Neutrophil (primary cell): ENCODE measurements around the gene UNC50.

Experiments used
- H3K27ac ChIP-seq: fragments of 200-600 bp; sonication (generic); 2 replicates; pipeline ENCODE4 v1.5.1; 2016; ENCODE audit warnings: mild to moderate bottlenecking, moderate library complexity
- H3K27me3 ChIP-seq: fragments of 200-600 bp; sonication (generic); 2 replicates; pipeline ENCODE4 v1.6.0; 2016; ENCODE audit warnings: mild to moderate bottlenecking
- H3K36me3 ChIP-seq: fragments of 200-600 bp; sonication (generic); 2 replicates; pipeline ENCODE4 v1.5.1; 2017
- H3K4me1 ChIP-seq, 2 experiments: fragments of 200-600 bp in 1 of 2; sonication (generic) in 1 of 2; 1 replicate in 1 of 2; 2 replicates in 1 of 2; pipeline versions ENCODE4 v1.5.1 to v1.6.1; 2013 to 2016; ENCODE audit warnings: low read depth in 1 of 2, low read length in 1 of 2, mild to moderate bottlenecking in 1 of 2, moderate library complexity in 1 of 2; ENCODE audit not compliant: control insufficient read depth in 1 of 2, insufficient read depth in 1 of 2
- H3K4me3 ChIP-seq, 2 experiments: fragments of 200-600 bp in 1 of 2; sonication (generic) in 1 of 2; 1 replicate in 1 of 2; 2 replicates in 1 of 2; pipeline ENCODE4 v1.5.1; 2013 to 2016; ENCODE audit warnings: low read depth in 1 of 2, low read length in 1 of 2, mild to moderate bottlenecking in 1 of 2, moderate library complexity in 1 of 2
- H3K9me3 ChIP-seq: fragments of 200-600 bp; sonication (generic); 2 replicates; pipeline ENCODE4 v1.5.1; 2016
- CTCF ChIP-seq: fragments of 200-600 bp; sonication (generic); IDR thresholded peaks from 2 replicates; pipeline ENCODE4 v1.5.1; 2016; ENCODE audit warnings: antibody characterized with exemption

Gene UNC50

GRCh38 chr2:98614024-98614739 lies 5.8 kb downstream of the UNC50 start:
- Histone ChIP-seq H3K4me3 (no peak overlapping the region), H3K9me3 (no peaks in the 10 kb centered on the region), H3K4me1 (peaks cover 8 to 11% of the 10 kb centered on the region in 2 experiments), H3K36me3 (peaks cover 89% of the 10 kb centered on the region), H3K27ac (no peak overlapping the region), H3K27me3 (no peaks in the 10 kb centered on the region)
- TF ChIP-seq CTCF: no peak

- TF ChIP-seq CTCF: no peak
- Histone ChIP-seq H3K36me3 (peaks cover 100% of the 10 kb centered on the region), H3K9me3 (no peaks in the 10 kb centered on the region), H3K27me3 (no peaks in the 10 kb centered on the region), H3K27ac (no peak overlapping the region), H3K4me3 (no peak overlapping the region), H3K4me1 (no peaks in the 10 kb centered on the region)
Measured at GRCh38 chr2:98615481-98615880, 7.1 kb downstream of the UNC50 start.

- TF ChIP-seq CTCF: no peak
- peaks cover 100% of the 10 kb centered on the region for H3K36me3 ChIP-seq
Measured at GRCh38 chr2:98617149-98617548, 8.8 kb downstream of the UNC50 start.

GRCh38 chr2:98623657-98624056 lies 15.3 kb downstream of the UNC50 start:
- H3K27me3 ChIP-seq: no peaks in the 10 kb centered on the region
- peaks cover 18 to 19% of the 10 kb centered on the region in 2 experiments for H3K4me1 ChIP-seq
- no peak overlapping the region for H3K4me3 ChIP-seq
- peak overlapping the region; percentile 73 for H3K27ac ChIP-seq
- H3K36me3 ChIP-seq: peaks cover 46% of the 10 kb centered on the region
- no peaks in the 10 kb centered on the region for H3K9me3 ChIP-seq
- TF ChIP-seq CTCF: no peak

More at GRCh38 chr2:98617149-98617548, 8.8 kb downstream of the UNC50 start:
- Histone ChIP-seq H3K4me3 (no peak overlapping the region), H3K9me3 (no peaks in the 10 kb centered on the region), H3K27me3 (no peaks in the 10 kb centered on the region), H3K27ac (no peak overlapping the region), H3K4me1 (no peaks in the 10 kb centered on the region)

- Histone ChIP-seq H3K9me3 (no peaks in the 10 kb centered on the region), H3K27me3 (no peaks in the 10 kb centered on the region), H3K4me1 (no peaks in the 10 kb centered on the region), H3K27ac (no peak overlapping the region), H3K36me3 (peaks cover 83% of the 10 kb centered on the region), H3K4me3 (no peak overlapping the region)
- TF ChIP-seq CTCF: no peak
Measured at GRCh38 chr2:98632351-98632750, 24.0 kb downstream of the UNC50 start.
